BE2C (cell line): ENCODE measurements around the gene TIGIT.

ENCODE experiments used
- DNase-seq: peaks from one replicate; pipeline ENCODE4 v3.0.0-alpha.2; 2020
- H3K27me3 ChIP-seq: fragments of 250-450 bp; sonication (Bioruptor Pico); 2 replicates; pipeline ENCODE4 v1.5.1; 2020; ENCODE audit warnings: mild to moderate bottlenecking
- H3K36me3 ChIP-seq: fragments of 250-450 bp; sonication (Bioruptor Pico); 2 replicates; pipeline ENCODE4 v1.5.1; 2020; ENCODE audit warnings: mild to moderate bottlenecking
- H3K4me1 ChIP-seq: fragments of 250-450 bp; sonication (Bioruptor Pico); 2 replicates; pipeline ENCODE4 v1.5.1; 2020
- H3K4me3 ChIP-seq: 2 replicates; pipeline ENCODE4 v1.5.1; 2011; ENCODE audit warnings: low read depth, low read length
- H3K9me3 ChIP-seq: fragments of 250-450 bp; sonication (Bioruptor Pico); 2 replicates; pipeline ENCODE4 v1.5.1; 2020
- TF ChIP-seq, protein P1 (sequence below): IDR thresholded peaks from 2 replicates; pipeline ENCODE4 v1.5.1; 2012; ENCODE audit warnings: mild to moderate bottlenecking, low read depth, low read length

The TIGIT gene

DNA sequence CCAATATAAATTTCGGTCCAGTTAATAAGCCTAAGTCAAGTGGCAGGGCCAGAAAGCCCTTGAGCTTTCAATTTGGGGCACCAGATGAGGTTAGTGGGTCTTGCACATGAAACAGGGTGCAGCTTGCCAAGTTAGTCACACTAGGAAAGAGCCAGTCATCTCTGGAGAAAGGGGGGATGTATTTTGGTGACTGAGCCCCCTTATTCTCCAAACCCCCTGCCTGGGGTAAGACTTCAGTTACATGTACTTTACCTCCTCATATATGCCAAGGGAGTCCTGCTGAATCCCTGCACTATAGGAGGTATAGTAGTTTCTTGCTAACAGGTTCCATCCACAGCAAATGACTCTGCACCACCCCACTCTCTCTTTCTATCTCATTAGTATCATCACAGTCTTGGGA lies 62.7 kb downstream of the TIGIT start:
- no peak overlapping the region for H3K4me3 ChIP-seq
- TF ChIP-seq, protein P1, sequence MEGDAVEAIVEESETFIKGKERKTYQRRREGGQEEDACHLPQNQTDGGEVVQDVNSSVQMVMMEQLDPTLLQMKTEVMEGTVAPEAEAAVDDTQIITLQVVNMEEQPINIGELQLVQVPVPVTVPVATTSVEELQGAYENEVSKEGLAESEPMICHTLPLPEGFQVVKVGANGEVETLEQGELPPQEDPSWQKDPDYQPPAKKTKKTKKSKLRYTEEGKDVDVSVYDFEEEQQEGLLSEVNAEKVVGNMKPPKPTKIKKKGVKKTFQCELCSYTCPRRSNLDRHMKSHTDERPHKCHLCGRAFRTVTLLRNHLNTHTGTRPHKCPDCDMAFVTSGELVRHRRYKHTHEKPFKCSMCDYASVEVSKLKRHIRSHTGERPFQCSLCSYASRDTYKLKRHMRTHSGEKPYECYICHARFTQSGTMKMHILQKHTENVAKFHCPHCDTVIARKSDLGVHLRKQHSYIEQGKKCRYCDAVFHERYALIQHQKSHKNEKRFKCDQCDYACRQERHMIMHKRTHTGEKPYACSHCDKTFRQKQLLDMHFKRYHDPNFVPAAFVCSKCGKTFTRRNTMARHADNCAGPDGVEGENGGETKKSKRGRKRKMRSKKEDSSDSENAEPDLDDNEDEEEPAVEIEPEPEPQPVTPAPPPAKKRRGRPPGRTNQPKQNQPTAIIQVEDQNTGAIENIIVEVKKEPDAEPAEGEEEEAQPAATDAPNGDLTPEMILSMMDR = no peak
- no peak for DNase-seq

More for the DNA sequence above, 62.7 kb downstream of the TIGIT start:
- Histone ChIP-seq H3K4me1 (no peaks in the 10 kb centered on the region), H3K9me3 (no peaks in the 10 kb centered on the region), H3K36me3 (peaks cover 1% of the 10 kb centered on the region; the same call in 1 of the 2 replicates), H3K27me3 (no peaks in the 10 kb centered on the region)
